DOHH2 (cell line): Measurements from ENCODE around the gene SLC45A1.

Source experiments
- H3F3A ChIP-seq: fragments of 200-600 bp; sonication (generic), shearing (Covaris generic); 2 replicates; pipeline ENCODE4 v1.6.0; 2016; ENCODE audit warnings: antibody characterized with exemption, mild to moderate bottlenecking; ENCODE audit not compliant: control insufficient read depth, insufficient read depth
- H3K27ac ChIP-seq: fragments of 200-600 bp; sonication (generic); 2 replicates; pipeline ENCODE4 v1.5.1; 2014; ENCODE audit warnings: low read depth, mild to moderate bottlenecking, low read length, moderate library complexity
- H3K27me3 ChIP-seq: fragments of 200-600 bp; sonication (generic); 2 replicates; pipeline ENCODE4 v1.6.1; 2014; ENCODE audit warnings: mild to moderate bottlenecking, low read length, mixed read lengths; ENCODE audit not compliant: control insufficient read depth
- H3K36me3 ChIP-seq: fragments of 200-600 bp; sonication (generic); 2 replicates; pipeline ENCODE4 v1.6.1; 2014; ENCODE audit warnings: mild to moderate bottlenecking, low read length, moderate library complexity, mixed read lengths; ENCODE audit not compliant: control insufficient read depth
- H3K4me1 ChIP-seq: fragments of 200-600 bp; sonication (generic); 2 replicates; pipeline ENCODE4 v1.6.1; 2014; ENCODE audit warnings: mild to moderate bottlenecking, low read length, mixed read lengths; ENCODE audit not compliant: control insufficient read depth
- H3K4me2 ChIP-seq: fragments of 200-600 bp; sonication (generic); 2 replicates; pipeline ENCODE4 v1.6.0; 2014; ENCODE audit warnings: mild to moderate bottlenecking, low read length, moderate library complexity
- H3K4me3 ChIP-seq: fragments of 200-600 bp; sonication (generic); 2 replicates; pipeline ENCODE4 v1.5.1; 2014; ENCODE audit warnings: mild to moderate bottlenecking, low read length, mixed read lengths
- H3K79me2 ChIP-seq: fragments of 200-600 bp; sonication (generic); 2 replicates; pipeline ENCODE4 v1.6.1; 2014; ENCODE audit warnings: mild to moderate bottlenecking, low read length, mixed read lengths; ENCODE audit not compliant: control insufficient read depth
- H3K9me2 ChIP-seq: fragments of 200-600 bp; sonication (generic); replicated peaks from 2 replicates; pipeline ENCODE4 v1.6.1; 2014; ENCODE audit warnings: mild to moderate bottlenecking, low read length, mixed read lengths; ENCODE audit not compliant: control insufficient read depth
- H3K9me3 ChIP-seq: fragments of 200-600 bp; sonication (generic); 2 replicates; pipeline ENCODE4 v1.6.1; 2014; ENCODE audit warnings: antibody characterized with exemption, low read length, mixed read lengths; ENCODE audit not compliant: control insufficient read depth, insufficient read depth
- H4K20me1 ChIP-seq: fragments of 200-600 bp; sonication (generic); 2 replicates; pipeline ENCODE4 v1.6.0; 2014; ENCODE audit warnings: low read depth, mild to moderate bottlenecking, antibody characterized with exemption, low read length, moderate library complexity; ENCODE audit not compliant: control insufficient read depth, insufficient read depth
- EZH2phosphoT487 ChIP-seq: fragments of 200-600 bp; sonication (generic); IDR thresholded peaks from 2 replicates; pipeline ENCODE4 v1.6.1; 2017; ENCODE audit warnings: borderline replicate concordance, mild to moderate bottlenecking, antibody characterized with exemption, low read length, moderate library complexity, mixed read lengths
- TF ChIP-seq, protein P1 (sequence below): fragments of 200-600 bp; sonication (generic); IDR thresholded peaks from one replicate; pipeline ENCODE4 v1.5.1; 2014; ENCODE audit warnings: antibody characterized with exemption, mild to moderate bottlenecking, low read depth, low read length; ENCODE audit not compliant: poor library complexity, severe bottlenecking

SLC45A1 gene

DNA sequence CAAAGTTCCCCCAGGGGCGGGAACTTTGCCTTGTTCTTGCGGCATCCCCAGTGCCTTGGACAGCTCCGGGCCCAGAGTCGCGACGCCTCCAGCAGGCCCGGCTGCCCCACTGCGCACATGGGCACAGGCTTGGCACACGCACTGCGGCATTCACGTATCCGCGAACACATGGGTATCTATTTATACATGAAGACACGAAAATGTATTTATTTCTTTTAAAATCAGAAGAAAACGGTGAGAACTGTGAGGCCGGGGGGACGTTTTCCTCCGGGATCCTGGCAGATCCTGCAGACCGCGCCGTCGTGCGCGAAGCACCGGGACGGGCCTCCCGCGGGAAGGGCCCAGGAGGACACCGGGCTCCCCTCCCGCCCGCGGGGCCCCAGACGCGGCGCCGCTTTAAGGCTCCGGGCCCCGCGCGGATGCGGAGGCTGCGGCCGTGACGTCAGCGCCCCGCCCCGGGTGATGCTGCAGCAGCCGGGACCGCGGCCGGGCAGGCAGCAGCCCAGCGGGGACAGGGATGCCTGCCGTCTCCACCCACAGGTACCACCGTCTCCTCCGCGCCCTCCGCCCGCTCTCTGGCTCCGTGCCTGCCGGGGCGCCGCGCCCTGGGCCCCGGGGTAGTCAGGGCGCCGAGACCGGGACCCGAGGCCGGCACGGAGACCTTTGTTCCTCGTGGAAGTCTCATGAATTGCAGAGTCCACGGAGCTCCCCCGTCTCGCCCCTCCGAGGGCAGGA is at the start of gene SLC45A1:
Gene SLC45A1 (plus strand): TSS at position 468 of the 735 bp plus-strand sequence. CDS start 6,216 bp downstream, outside the sequence.
- H4K20me1 ChIP-seq, result no peaks in the 10 kb centered on the region
- peak within 1 kb of the TSS; percentile 45 for H3K4me3 ChIP-seq
- peaks cover 12% of the 10 kb centered on the region for H3K27me3 ChIP-seq
- H3F3A ChIP-seq, result no peaks in the 10 kb centered on the region
- TF ChIP-seq EZH2phosphoT487, result no peak
- TF ChIP-seq, protein P1, sequence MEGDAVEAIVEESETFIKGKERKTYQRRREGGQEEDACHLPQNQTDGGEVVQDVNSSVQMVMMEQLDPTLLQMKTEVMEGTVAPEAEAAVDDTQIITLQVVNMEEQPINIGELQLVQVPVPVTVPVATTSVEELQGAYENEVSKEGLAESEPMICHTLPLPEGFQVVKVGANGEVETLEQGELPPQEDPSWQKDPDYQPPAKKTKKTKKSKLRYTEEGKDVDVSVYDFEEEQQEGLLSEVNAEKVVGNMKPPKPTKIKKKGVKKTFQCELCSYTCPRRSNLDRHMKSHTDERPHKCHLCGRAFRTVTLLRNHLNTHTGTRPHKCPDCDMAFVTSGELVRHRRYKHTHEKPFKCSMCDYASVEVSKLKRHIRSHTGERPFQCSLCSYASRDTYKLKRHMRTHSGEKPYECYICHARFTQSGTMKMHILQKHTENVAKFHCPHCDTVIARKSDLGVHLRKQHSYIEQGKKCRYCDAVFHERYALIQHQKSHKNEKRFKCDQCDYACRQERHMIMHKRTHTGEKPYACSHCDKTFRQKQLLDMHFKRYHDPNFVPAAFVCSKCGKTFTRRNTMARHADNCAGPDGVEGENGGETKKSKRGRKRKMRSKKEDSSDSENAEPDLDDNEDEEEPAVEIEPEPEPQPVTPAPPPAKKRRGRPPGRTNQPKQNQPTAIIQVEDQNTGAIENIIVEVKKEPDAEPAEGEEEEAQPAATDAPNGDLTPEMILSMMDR, result no peak
- H3K36me3 ChIP-seq, result no peaks in the 10 kb centered on the region
- peak within 1 kb of the TSS; percentile 63 for H3K4me2 ChIP-seq
- no peak within 1 kb of the TSS for H3K27ac ChIP-seq
- 0 out of 2 replicates have a peak, but pooled peaks cover 3% of the 10 kb centered on the region for H3K4me1 ChIP-seq
- H3K79me2 ChIP-seq, result no peaks in the 10 kb centered on the region
- no peaks in the 10 kb centered on the region for H3K9me2 ChIP-seq
- H3K9me3 ChIP-seq, result no peaks in the 10 kb centered on the region

DNA sequence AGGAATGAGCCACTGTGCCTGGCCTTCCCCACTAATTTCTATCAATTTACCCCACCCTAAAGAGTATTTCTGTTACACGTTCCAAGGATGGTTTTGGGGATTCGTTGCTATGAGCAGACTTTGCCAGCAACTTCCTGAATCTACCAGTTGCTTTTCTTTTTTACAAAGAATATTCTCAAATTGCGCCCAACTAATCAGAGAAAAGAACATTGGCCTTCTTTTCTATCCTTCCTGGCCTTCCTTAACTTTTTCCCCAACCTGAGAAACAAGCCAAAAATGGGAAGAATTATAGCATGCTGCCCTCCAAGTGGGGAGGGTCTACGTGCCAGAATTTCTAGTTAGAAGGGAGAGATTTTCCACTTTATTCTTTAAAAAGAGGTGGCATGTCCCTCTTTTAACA is 44.9 kb upstream of the SLC45A1 start:
- Histone ChIP-seq H3K36me3 (no peaks in the 10 kb centered on the region), H3K4me2 (no peak overlapping the region), H4K20me1 (no peaks in the 10 kb centered on the region), H3K4me3 (no peak overlapping the region), H3F3A (no peaks in the 10 kb centered on the region), H3K4me1 (no peaks in the 10 kb centered on the region), H3K27ac (no peak overlapping the region), H3K9me3 (no peaks in the 10 kb centered on the region), H3K79me2 (no peaks in the 10 kb centered on the region), H3K9me2 (no peaks in the 10 kb centered on the region), H3K27me3 (no peaks in the 10 kb centered on the region)
- TF ChIP-seq EZH2phosphoT487, result no peak
- TF ChIP-seq, protein P1, result no peak

GRCh38 chr1:8274352-8274751 is 43.6 kb upstream of the SLC45A1 start:
- H3K4me3 ChIP-seq, result no peak overlapping the region
- no peak overlapping the region for H3K4me2 ChIP-seq
- H3K9me3 ChIP-seq, result no peaks in the 10 kb centered on the region
- TF ChIP-seq, protein P1, result no peak
- TF ChIP-seq EZH2phosphoT487, result no peak
- no peaks in the 10 kb centered on the region for H3K9me2 ChIP-seq
- no peaks in the 10 kb centered on the region for H3K79me2 ChIP-seq
- no peaks in the 10 kb centered on the region for H3K4me1 ChIP-seq
- H4K20me1 ChIP-seq, result no peaks in the 10 kb centered on the region
- H3F3A ChIP-seq, result no peaks in the 10 kb centered on the region
- no peaks in the 10 kb centered on the region for H3K36me3 ChIP-seq
- no peak overlapping the region for H3K27ac ChIP-seq
- no peaks in the 10 kb centered on the region for H3K27me3 ChIP-seq
